Neuron (in vitro differentiated cells): Measurements from ENCODE around the gene SESN1.
"Not testable (repeated sequence)": the region's sequence is repeated elsewhere in the genome, so short reads cannot be mapped to it uniquely, and the experiment has no call there.

Experiments
- H2AFZ ChIP-seq: one replicate; pipeline ENCODE4 v1.6.1; 2013; ENCODE audit warnings: low read depth, mild to moderate bottlenecking, inconsistent platforms, low read length, moderate library complexity
- H3K27me3 ChIP-seq: one replicate; pipeline ENCODE4 v1.6.1; 2013; ENCODE audit warnings: low read length; ENCODE audit not compliant: insufficient read depth
- H3K36me3 ChIP-seq: one replicate; pipeline ENCODE4 v1.6.1; 2013; ENCODE audit warnings: low read length; ENCODE audit not compliant: insufficient read depth
- H3K4me1 ChIP-seq: one replicate; pipeline ENCODE4 v1.6.1; 2013; ENCODE audit warnings: low read length; ENCODE audit not compliant: insufficient read depth
- H3K4me3 ChIP-seq: 2 replicates; pipeline ENCODE4 v1.5.1; 2013; ENCODE audit warnings: mild to moderate bottlenecking, low read length, moderate library complexity
- H3K9me3 ChIP-seq: one replicate; pipeline ENCODE4 v1.6.1; 2013; ENCODE audit warnings: low read length

Gene SESN1

DNA sequence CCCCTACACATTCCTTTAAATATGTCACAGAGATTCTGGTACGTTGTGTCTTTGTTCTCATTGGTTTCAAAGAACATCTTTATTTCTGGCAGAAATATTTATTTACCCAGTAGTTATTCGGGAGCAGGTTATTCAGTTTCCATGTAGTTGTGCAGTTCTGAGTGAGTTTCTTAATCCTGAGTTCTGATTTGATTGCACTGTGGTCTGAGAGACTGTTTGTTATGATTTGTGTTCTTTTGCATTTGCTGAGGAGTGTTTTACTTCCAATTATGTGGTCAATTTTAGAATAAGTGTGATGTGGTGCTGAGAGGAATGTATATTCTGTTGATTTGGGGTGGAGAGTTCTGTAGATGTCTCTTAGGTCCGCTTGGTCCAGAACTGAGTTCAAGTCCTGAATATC lies 18.0 kb upstream of the SESN1 start:
- not testable (repeated sequence) for H3K9me3 ChIP-seq, H3K4me1 ChIP-seq, H3K36me3 ChIP-seq, H3K4me3 ChIP-seq, H3K27me3 ChIP-seq, H2AFZ ChIP-seq

DNA sequence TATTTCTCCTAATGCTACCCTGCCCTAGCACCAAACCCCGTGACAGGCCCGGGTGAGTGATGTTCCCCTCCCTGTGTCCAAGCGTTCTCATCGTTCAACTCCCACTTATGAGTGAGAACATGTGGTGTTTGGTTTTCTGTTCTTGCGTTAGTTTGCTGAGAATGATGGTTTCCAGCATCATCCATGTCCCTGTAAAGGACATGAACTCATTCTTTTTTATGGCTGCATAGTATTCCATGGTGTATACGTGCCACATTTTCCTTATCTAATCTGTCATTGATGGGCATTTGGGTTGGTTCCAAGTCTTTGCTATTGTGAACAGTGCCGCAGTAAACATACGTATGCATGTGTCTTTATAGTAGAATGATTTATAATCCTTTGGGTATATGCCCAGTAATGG lies 15.0 kb upstream of the SESN1 start:
- H3K4me1 ChIP-seq, H3K36me3 ChIP-seq, H3K27me3 ChIP-seq, H3K4me3 ChIP-seq, H2AFZ ChIP-seq, H3K9me3 ChIP-seq: not testable (repeated sequence)

DNA sequence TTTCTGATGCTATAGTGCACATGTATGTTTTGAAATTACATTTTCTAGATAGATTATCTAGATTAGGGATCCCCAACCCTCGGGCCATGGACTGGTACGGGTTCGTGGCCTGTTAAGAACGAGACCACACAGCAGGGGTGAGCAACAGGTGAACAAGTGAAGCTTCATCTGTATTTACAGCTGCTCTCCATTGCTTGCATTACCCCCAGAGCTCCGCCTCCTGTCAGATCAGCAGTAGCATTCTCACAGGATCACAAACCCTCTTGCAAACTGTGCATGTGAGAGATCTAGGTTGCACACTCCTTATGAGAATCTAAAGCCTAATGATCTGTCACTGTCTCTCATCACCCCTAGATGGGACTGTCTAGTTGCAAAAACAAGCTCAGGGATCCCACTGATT lies 11.0 kb upstream of the SESN1 start:
- H2AFZ ChIP-seq, result no peak overlapping the region
- H3K4me3 ChIP-seq, result no peak overlapping the region
- no peaks in the 10 kb centered on the region for H3K9me3 ChIP-seq
- H3K4me1 ChIP-seq, result no peaks in the 10 kb centered on the region
- no peaks in the 10 kb centered on the region for H3K36me3 ChIP-seq
- no peaks in the 10 kb centered on the region for H3K27me3 ChIP-seq

DNA sequence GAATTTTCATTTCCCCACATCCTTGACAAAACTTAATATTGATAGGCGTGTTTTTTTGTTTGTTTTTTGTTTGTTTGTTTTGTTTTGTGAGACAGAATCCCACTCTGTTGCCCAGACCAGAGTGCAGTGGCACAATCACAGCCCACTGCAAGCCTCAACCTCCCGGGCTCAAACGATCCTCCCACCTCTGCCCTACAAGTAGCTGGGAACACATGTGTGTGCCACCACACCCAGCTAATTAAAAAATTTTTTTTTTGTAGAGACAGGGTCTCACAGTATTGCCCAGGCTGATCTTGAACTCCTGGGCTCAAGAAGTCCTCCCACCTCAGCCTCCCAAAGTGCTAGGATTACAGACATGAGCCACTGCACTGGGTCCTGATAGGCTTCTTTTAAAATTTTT lies 9.9 kb upstream of the SESN1 start:
- Histone ChIP-seq H2AFZ (no peak overlapping the region), H3K9me3 (no peaks in the 10 kb centered on the region), H3K36me3 (peaks cover 7% of the 10 kb centered on the region), H3K27me3 (no peaks in the 10 kb centered on the region), H3K4me1 (no peaks in the 10 kb centered on the region), H3K4me3 (no peak overlapping the region)

DNA sequence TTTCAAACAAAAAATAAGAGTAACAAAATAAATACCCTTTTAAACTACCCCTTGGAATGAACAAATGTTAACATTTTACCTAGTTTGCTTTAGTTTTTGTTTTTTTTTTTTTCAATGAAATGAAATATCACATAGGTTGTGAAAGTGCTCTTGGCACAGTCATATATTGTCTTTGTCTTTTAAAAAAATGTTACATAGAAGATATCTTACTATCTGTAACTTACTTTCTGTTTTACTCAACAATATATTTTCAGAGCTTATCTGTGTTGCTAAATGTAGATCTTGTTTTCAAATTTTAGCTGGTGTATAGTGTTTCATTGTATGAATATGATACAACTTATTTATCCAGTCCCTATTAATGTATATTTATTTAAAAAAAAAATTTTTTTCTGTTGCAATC lies 9.3 kb upstream of the SESN1 start:
- Histone ChIP-seq H3K27me3 (no peaks in the 10 kb centered on the region), H3K4me1 (no peaks in the 10 kb centered on the region), H3K9me3 (no peaks in the 10 kb centered on the region), H3K36me3 (peaks cover 7% of the 10 kb centered on the region), H3K4me3 (no peak overlapping the region), H2AFZ (no peak overlapping the region)

DNA sequence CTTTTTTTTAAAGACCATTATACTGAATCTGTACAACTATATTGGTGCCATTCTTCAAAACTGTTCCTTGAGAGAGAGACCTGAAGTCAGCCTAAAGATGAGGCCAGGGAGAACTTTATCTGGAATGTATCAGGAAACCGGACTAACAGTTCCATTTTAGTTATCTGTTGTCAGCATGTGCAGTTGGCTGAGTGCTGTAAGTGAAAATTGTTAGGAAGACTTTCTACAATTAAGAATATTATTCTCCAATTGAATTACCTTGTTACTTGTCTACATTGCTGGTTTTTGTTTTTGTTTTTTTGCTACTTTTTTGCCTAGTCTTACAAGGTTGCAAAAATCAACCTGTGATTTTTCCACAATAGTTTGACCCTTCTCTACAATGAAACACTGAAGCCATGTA lies 8.1 kb upstream of the SESN1 start:
- Histone ChIP-seq H2AFZ (no peak overlapping the region), H3K4me3 (no peak overlapping the region), H3K4me1 (no peaks in the 10 kb centered on the region), H3K9me3 (no peaks in the 10 kb centered on the region), H3K27me3 (no peaks in the 10 kb centered on the region), H3K36me3 (peaks cover 7% of the 10 kb centered on the region)

DNA sequence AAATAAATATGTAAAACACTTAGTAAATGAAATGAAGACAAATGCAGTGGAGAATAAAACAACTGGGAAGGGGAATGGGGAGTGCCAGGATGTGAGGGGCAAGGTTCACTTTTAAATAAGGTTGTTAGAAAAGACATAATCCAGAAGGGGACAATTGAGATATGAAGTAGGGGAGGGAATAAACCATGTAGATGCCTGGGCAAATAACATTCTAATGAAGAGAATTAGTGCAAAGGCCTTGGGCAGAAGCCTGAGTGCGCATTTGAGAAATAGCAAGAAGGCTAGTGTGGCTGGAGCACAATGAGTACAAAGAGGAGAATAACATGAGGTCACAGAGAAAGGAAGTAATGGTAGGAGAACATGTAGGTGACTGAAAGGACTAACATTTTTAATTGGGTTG lies 3.0 kb upstream of the SESN1 start:
- Histone ChIP-seq H3K4me1 (peaks cover 9% of the 10 kb centered on the region), H3K27me3 (no peaks in the 10 kb centered on the region), H3K36me3 (peaks cover 7% of the 10 kb centered on the region)

DNA sequence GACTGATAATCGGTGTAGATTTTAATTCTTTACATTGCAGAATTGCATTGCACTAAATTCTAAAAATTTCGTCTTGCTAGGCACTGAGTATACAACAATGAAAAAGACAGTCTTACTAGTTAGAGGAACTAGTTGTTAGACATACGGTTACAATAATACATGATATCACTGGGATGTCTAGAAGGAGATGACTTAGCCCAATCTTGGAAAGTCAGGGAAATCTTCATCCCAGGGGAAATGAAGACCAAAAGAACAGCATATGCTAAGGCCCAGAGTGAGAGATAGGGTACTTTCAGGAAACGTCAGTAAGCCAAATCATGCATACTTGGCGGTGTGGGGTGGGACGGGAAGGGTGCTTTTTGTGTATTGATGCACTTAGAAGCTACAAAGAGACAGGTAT lies 1.6 kb upstream of the SESN1 start:
- peak overlapping the region; percentile 84 for H3K4me3 ChIP-seq
- H3K9me3 ChIP-seq, result no peaks in the 10 kb centered on the region
- peak overlapping the region; percentile 54 for H2AFZ ChIP-seq
- no peaks in the 10 kb centered on the region for H3K27me3 ChIP-seq
- H3K36me3 ChIP-seq, result peaks cover 7% of the 10 kb centered on the region
- H3K4me1 ChIP-seq, result peaks cover 23% of the 10 kb centered on the region

More for the DNA sequence above, 3.0 kb upstream of the SESN1 start:
- no peak overlapping the region for H2AFZ ChIP-seq
- H3K4me3 ChIP-seq, result no peak overlapping the region
- no peaks in the 10 kb centered on the region for H3K9me3 ChIP-seq

DNA sequence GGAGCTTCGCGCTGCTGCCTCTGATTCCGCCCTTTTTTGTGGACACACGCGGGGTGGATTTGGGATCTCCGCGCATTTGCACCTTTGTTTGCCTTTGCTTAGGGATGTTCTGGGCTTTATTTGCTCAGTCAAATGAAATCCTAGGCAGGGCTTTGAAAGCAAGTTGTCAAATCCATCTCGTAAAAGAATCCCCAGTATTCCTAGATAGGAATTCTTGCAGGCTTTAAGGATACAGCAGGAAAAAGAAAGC lies 1.1 kb upstream of the SESN1 start:
- peaks cover 25% of the 10 kb centered on the region for H3K4me1 ChIP-seq

DNA sequence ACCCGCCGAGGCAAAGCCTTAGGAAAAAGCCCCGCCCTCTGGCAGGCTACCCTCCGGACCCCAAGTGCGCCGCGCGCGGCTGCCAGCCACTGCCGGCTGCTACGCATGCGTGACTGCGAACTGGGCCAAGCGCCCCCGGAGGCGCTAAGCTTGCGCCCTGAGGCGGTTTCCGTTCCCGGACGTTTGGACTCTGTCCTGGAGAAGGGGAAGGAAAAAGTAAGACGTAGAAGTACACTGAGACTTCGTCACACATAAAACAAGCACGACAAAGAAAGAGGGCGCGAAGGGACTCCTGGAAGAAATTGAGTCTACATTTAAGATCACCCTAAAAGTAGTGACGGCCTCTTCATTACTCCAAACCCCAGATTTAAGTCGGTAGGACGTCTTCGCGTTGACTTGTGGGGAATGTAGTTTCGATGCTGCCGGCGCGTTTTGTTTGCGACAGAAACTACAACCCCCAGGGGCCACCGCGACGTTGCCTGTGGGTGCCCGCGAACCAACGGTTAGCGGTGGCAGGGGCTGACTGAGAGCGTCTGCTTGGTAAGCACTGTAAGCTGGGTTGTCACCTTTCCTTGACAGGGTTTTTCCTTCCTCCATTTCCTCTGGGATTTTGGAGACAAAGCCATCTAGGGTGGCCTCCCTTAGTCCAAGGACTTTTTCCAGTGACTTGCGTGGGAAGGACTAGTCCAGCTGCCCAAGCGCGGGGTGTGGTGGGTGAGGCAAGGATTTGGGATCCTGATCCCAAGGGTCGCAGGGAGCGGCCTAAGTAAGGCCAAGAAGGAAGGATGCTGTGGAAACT lies 589 bp upstream of the SESN1 start, which contains the start of gene CEP57L1:
TSS of gene CEP57L1 (plus strand) at position 472 of the 799 bp plus-strand sequence. CDS start 49,715 bp downstream, outside the sequence.
- H3K4me3 ChIP-seq, result peak within 1 kb of the TSS; percentile 84
- no peaks in the 10 kb centered on the region for H3K27me3 ChIP-seq
- no peaks in the 10 kb centered on the region for H3K9me3 ChIP-seq
- H3K36me3 ChIP-seq, result peaks cover 7% of the 10 kb centered on the region
- peaks cover 25% of the 10 kb centered on the region for H3K4me1 ChIP-seq
- peak within 1 kb of the TSS; percentile 54 for H2AFZ ChIP-seq

More for the DNA sequence above, 1.1 kb upstream of the SESN1 start:
- Histone ChIP-seq H2AFZ (peak overlapping the region; percentile 54), H3K27me3 (no peaks in the 10 kb centered on the region), H3K36me3 (peaks cover 7% of the 10 kb centered on the region), H3K9me3 (no peaks in the 10 kb centered on the region), H3K4me3 (peak overlapping the region; percentile 84)

DNA sequence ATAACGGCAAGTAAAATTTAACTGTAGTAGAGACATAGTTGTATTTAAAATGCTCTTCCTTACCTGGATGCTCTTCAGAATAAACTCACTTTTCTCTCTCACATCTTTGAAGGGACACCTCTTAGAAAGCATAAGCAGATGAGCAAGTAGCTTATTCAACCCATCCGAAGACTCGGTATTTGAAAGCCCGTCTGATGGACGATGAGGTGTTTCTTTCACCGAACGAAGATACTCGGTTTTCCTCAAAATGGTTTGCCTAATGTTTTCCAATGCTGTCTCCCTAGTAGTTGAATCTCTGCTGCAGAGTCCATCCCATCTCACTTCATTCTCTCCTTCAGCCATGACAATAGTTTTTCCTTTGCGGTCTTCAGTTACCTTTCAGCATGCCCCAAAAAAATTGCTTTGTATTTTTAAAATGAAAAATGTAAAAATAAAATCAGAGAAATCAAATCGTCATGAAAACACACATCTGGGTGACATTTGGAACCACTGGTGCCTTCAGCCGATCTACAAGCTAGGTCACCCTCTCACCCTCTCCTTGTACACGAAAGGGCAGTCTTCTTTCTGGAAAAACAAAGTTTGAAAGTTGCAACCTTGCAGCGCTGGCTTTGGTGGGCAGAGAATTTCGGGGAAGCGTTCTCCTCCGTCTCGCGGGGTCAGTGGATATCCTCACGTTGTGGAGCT lies 772 bp downstream of the SESN1 start:
- peak overlapping the region; percentile 84 for H3K4me3 ChIP-seq
- H3K9me3 ChIP-seq, result no peaks in the 10 kb centered on the region
- no peaks in the 10 kb centered on the region for H3K27me3 ChIP-seq
- no peaks in the 10 kb centered on the region for H3K36me3 ChIP-seq
- peaks cover 28% of the 10 kb centered on the region for H3K4me1 ChIP-seq
- peak overlapping the region; percentile 29 for H2AFZ ChIP-seq

DNA sequence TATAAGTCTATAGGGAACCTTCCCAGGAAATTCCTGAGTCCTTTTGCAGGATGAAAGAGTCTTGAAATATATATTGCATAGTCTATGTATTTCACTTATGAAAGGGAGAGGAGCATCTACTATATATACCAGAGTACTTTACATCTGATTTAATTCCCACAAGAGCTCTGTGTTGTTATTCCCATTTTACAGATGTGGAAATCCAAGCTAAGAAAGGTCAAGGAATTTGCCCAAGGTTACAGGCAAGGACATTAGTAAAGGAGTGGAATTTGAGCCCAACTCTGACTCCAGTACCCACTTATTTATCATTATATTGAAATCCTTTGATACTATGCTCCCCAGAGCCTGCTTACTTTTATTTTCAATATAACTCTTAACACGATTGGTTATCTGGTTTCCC lies 2.6 kb downstream of the SESN1 start:
- Histone ChIP-seq H3K4me1 (peaks cover 28% of the 10 kb centered on the region), H3K36me3 (no peaks in the 10 kb centered on the region), H3K9me3 (no peaks in the 10 kb centered on the region), H3K4me3 (peak overlapping the region; percentile 84), H2AFZ (no peak overlapping the region), H3K27me3 (no peaks in the 10 kb centered on the region)

DNA sequence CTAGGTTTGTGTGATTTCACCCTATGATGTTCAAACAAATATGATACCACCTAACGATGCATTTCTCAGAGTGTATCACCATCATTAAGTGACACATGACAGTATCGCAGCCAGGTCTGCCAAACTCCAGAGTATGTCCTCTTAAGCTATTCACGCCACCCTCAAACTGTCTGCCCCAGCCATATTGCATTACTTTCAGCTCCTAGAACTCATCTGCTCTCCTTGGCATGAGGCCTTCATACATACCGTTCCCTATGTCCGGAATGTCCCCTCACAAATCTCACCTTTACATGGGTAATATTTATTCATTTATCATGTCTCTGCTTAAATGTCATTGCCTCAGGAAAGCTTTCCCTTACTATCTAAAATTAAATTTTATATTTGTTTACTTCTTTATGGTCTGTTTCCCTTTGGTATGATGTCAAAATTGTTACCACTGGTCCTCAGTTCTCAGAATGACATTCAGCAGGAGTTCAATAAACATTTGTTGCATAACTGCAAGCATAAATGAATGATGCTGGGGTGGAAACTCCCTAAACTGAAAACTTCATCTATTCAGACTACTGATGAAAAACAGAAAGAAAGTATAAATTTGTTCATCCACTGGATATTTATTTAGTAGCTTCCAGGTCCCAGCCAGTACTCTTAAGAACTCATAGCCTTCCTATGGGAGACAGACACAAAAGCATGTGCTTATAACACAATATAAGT lies 3.2 kb downstream of the SESN1 start:
- H3K4me3 ChIP-seq, result peak overlapping the region; percentile 84
- no peaks in the 10 kb centered on the region for H3K36me3 ChIP-seq
- H2AFZ ChIP-seq, result no peak overlapping the region

More for the DNA sequence above, 3.2 kb downstream of the SESN1 start:
- no peaks in the 10 kb centered on the region for H3K27me3 ChIP-seq
- H3K4me1 ChIP-seq, result peaks cover 25% of the 10 kb centered on the region
- H3K9me3 ChIP-seq, result no peaks in the 10 kb centered on the region
